Right forelimb (tissue), 1 donor: Measurements from ENCODE around the gene PNPT1.
"Not testable (repeated sequence)": the region's sequence is repeated elsewhere in the genome, so short reads cannot be mapped to it uniquely, and the experiment has no call there.

Source experiments
- DNase-seq: peaks from one replicate; pipeline ENCODE4 v3.0.0-alpha.2; 2018

Gene PNPT1

DNA sequence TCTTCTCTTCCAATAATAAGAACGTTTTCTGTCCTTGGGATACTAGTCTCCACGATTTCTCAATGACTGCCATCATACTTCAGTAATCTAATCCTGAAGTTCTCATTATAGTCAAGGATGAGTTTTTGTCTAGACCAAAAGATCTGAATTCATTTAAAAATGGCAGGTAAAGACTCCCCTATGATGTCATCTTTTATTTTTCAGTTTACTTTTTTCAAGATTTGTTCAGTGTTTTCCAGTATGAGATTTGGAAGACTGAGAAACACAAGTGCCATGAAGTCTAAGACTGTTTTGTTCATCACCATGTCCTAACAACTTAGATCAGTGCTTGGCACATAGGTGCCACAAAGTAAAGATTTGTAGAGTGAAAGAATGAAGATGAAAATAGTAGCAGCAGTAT is 40.4 kb downstream of the PNPT1 start:
- no peak for DNase-seq

DNA sequence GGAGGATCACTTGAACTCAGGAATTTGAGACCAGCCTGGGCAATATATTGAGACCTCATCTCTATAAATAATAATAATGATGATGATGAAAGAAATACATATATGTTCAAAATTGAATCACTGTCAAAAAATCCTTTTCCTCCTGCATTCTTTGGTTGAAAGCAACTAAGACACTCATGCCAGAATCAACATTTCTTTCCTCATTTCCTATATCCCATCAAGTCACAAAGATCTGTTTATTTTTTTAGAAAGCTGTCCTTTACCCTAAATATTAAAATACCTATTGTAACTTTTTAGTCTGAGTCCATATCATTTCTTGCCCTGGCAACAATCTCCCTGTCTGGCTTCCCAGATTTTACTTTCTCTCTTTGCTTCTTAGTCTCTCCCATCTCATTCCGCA is 44.4 kb downstream of the PNPT1 start:
- no peak for DNase-seq

DNA sequence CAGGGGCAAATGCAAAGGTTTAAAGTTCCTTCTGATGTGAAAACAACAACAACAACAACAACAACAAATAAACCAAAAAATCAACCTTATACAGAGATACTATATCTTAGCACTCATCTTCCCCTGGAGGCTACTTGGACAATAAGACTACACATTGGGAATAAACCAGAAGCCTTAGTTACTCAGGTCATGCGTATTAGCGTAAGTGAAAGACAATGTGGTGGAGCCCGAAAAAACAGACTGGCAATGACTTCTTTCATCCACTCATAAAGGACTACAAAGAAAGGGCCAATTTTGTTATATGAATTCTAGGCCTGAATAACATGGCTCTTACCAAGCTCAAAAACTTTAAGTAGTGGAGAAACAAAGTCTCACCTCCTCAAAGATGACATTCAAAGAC is 56.8 kb downstream of the PNPT1 start:
- no peak for DNase-seq

DNA sequence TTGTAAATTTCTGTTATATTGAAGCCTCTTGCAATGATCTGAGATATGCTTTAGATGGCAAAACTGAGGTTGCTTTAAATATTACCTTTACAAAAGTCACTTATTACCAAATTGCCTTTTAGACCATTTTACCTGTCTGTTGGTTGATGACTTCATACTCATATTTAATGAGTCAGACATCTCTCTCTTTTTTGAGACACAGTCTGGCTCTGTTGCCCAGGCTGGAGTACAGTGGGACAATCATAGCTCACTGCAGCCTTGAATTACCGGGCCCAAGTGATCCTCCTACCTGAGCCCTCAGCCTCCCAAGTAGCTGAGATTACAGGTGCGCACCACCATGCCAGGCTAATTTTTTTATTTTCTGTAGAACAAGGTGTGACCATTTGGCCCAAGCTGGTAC is 64.7 kb downstream of the PNPT1 start:
- DNase-seq: no peak

DNA sequence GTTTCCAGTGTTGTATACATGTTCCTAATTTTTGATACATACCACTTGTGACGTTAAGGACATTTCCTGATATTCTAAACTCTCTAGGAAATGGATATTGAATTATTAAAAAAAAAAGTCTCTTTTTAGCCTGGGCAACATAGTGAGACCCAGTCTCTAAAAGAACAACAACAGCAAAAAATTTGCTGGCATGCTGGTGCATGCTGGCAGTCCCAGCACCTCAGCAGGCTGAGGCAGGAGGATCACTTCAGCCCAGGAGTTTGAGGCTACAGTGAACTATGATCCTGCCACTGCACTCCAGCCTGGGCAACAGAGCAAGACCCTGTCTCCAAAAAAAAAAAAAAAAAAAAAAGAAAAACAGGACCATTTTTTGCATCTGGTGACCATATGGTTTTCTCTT is 65.7 kb downstream of the PNPT1 start:
- DNase-seq: no peak

DNA sequence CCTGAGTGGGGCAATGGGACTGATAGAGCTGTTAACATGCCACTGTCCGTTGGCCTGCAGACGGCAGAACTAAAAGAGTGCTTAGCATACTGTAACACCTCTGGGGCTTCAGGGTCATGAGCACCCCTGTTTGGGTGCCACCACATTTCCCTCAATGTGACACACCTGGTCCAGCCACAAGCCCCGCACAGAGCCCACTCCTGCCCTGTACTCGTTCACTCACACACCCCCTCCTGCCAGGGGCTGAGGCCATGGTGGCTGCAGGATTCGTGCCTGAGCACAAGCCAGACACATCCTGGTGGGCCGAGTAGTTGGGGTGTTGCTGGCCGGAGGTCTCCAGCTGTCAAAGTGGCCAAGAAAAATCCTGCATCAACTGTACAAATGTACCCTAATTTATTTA is 71.8 kb downstream of the PNPT1 start:
- no peak for DNase-seq

DNA sequence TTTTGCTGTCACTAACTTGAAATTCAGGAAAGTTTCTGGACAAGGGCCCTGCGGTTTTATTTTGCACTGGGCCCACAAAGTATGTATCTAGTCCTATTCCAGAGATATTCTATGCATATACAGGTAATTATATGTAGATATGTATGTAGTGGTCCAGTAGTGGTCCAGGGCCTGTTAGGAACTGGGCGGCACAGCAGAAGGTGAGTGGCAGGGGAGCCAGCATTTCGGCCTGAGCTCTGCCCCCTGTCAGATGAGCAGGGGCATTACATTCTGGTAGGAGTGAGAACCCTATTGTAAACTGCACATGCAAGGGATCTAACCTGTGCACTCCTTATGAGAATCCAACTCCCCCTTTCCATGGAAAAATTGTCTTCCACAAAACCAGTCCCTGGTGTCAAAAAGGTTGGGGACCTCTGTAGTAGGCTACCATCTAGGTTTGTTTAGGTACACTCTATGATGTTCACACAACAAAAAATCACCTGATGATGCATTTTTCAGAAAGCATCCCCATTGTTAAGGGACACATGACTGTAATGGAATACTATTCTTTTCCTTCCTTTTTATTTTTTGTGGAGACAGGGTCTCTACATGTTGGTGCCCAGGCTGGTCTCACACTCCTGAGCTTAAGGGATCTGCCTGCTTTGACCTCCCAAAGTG is 73.4 kb downstream of the PNPT1 start:
- no peak for DNase-seq

DNA sequence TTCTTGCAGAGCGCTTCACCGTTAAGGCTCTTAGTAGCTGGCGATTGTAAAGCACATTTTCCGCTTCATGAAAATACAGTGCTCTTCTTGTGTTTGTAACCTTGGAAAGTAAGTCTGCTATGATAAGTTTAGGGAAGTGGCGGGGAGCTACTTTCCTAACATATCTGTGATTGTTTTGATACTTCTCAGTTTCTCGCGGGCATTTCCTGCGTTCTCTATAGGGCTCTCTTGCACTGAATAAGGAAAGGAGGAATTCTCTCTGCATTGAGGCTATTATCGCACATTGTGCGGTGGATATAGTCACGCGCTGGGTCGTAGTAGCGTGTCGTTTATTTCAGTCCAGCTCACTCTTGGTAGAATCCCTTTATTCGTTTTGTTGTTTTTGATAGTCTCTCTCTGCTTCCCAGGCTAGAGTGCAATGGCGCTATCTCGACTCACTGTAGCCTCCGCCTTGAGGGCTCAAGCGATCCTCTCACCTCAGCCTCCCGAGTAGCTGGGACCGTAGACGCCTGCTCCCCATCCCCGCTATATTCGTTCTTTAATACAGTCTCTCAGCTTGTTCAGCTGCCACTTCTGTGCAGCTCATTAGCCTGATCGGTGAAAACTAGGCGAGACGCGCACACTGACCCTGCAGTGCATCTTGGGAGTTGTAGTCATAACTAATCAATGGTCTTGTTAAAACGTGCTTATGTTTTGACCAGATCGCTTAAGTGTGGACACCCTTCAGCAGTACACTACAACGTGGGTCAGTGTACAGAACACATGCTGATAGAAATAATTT is 75.2 kb downstream of the PNPT1 start:
- peak; percentile 72 for DNase-seq

DNA sequence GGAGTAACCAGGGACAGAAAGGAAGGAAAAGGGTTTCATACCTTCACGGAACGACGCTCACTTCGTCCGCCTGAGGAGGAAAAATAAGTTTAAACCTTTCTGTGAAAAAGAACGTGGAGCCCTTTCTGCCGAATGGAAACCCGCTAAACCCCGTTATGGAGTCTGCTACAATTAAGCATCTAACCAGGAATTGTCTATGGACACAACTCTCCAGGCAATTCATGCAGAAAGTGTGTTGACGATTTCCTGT is 75.7 kb downstream of the PNPT1 start:
- no peak for DNase-seq

DNA sequence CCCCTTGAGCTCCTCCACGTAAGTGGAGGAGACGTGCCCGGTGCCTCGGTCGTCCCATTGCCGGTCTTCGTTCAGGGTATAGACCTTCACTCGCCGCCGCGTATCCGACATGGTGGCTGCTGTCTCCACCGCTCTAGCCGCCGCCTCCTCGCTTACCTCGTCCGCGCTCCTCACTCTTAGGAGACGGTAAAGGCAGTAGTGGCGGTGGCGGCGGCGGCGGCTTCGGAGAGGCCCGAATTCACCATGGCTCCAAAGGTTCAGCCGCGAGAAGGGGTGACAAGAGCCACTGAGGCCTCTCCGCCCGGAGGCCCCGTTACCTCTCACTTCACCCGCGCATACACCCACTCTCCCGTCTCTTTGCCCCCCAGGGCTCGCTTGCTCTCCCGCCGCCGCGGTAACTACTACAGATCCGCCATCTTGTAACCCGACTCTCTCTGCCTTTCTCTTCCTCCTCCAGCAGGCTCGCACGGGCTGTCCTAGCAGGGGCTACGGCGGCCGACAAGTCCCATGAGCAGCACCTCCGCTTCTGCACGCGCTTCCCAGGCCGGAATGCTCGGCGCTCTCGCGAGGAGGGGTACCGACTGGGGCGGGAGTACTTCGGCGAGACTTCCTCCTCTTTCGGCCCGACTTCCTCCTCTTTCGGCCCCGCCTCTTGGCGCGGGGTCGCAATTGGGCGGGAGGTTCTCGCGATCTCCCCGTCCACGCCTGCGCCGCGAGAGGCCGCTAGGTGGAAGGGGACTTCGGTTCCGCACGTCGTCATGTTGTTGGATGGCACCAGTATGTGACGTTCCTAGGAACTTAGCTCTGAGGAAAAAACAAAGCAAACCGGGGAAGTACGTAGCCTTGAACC is 76.2 kb downstream of the PNPT1 start, which contains the start of gene PPP4R3B:
Gene PPP4R3B (minus strand): TSS at position 448 of the 850 bp plus-strand sequence. CDS start 337 bp downstream, at position 111.
- peak; percentile 100 for DNase-seq

DNA sequence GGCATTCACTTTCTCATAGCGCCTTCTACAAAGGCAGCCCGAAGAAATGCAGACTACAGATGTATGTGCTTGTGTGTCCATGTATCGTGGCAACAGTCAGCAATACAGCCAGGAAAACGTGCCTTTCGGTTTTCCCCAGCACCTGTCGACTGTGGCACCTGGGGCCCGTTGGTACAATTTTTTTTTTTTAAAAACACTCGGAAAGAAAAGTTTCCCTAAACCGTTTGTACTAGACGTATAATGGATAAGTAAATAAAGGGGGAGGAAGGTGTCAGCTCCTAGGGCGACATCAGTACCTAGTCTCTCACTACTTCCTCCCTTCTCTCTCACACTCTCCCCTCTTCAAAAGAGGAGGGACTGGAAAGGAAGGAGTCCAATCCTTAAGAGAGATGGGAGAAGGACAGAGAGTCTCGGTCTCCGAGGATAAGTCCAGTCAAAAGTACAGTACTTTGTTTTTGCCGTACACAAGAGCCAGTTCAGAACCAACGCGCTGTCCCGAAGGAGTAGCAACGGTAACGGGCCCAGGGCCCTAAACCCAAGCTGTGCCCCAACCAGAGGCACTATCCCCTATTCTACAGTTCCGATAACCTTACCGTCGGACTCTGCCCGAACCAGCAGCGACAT is 77.0 kb downstream of the PNPT1 start:
- peak; percentile 48 for DNase-seq

DNA sequence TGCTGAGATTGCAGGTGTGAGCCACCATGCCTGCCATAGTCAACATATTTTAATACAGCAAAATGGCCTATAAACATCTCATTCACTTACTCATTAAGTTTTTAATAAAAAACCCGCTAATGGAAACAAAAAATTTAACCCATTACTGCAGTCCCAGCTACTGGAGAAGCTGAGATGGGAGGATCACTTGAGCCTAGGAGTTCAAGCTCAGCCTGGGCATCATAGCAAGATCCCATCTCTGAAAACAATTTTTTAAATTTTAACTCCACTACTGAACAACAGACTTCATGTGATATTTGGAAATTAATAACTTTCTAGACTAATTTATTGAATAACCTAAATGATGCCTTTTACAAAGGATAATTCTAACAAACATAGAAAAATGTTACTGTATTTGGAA is 81.6 kb downstream of the PNPT1 start:
- no peak for DNase-seq

DNA sequence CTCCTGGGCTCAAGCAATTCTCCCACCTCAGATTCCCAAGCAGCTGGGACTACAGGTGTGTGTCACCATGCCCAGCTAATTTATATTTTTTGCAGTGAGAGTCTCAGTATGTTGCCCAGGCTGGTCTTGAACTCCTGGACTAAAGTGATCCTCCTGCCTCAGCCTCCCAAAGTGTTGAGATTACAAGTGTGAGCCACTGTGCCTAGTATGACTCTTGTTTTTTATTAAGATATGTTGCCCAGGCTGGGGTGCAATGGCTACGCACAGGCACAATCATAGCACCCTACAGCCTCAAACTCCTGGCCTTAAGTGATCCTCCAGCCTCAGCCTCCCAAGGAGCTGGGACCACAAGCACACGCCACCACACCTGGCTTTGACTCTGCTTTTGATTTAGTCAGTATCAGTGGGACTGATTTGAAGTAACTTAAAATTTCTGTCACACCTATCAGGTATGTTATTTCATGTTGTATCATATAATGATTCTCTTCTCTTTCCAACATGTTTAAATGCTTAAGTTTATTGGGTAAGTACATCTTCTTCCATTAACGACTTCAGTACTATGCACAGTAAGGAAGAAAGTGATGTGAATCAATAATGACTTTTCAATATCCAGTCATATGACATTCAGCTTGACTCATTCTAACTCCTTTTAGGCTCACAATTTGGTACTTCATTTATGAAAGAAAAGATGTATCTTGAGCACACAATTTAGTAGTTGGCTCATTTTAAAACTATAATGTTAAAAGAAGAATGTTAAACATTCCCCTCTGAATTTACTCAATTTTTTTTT is 82.5 kb downstream of the PNPT1 start:
- DNase-seq: no peak

DNA sequence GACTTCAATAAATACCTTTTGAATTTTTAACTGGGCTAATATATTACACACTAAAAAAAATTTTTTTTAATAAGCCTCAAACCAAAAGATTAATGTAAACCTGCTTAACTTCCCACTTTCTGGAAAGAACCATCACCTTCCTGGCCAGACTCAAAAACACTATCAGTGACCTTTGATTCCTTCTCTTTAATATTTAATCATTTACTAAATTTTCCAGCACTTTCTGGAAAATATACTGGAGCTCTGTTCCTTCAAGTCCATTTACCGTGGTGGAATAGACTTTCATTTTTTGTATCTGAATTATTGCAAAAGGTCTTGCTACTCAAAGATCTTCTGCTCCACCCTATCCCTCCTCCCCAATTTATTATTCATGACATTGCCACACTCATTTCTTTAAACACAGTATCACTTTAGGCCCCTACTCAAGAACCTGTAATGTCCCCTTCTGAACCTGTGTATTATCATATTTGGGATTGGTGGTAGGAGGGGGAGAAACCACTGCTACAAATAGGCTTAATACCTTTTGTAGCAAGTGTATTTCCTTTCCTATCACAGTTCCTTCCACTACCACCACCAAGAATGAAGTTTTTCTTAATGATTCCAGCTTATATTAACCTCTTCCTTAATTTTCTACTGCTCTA is 83.6 kb downstream of the PNPT1 start:
- no peak for DNase-seq

DNA sequence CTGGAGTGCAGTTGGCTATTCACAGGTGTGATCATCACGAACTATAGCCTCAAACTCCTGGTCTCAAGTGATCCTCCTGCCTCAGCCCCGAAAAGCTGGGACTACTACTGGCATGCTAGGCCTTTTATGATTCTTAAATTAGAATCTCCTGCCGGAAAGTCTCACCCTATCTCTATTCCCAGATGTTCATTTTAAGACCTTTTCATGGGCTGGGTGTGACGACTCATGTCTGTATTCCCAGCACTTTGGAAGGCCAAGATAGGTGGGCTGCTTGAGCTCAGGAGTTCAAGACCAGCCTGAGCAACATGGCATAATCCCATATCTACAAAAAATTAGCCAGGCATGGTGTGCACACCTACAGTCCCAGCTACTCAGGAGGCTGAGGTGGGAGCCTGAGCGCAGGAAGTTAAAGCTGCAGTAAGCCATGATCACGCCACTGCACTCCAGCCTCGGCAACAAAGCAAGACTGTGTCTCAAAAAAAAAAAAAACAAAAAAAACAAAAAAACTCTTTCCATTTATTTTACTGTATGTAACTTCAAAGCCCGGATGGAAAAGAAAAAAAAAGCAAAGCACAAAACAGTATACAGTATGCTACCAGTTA is 84.3 kb downstream of the PNPT1 start:
- no peak for DNase-seq

DNA sequence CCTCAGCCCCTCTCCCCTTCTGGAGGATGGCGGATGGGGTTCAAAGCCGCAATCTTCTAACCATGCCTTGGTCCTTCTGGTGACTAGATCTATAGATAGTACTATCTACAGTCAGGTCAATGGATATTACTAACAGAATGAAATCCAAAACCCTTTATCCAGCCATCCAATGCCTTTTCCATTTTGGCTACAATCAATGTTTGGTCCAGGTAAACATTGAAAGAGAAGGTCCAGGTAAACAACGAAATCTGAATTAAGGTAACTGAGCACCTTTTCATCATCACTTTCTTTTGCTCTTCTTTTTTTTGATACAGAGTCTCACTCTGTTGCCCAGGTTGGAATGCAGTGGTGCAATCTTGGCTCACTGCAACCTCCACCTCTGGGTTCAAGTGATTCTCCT is 85.9 kb downstream of the PNPT1 start:
- no peak for DNase-seq

DNA sequence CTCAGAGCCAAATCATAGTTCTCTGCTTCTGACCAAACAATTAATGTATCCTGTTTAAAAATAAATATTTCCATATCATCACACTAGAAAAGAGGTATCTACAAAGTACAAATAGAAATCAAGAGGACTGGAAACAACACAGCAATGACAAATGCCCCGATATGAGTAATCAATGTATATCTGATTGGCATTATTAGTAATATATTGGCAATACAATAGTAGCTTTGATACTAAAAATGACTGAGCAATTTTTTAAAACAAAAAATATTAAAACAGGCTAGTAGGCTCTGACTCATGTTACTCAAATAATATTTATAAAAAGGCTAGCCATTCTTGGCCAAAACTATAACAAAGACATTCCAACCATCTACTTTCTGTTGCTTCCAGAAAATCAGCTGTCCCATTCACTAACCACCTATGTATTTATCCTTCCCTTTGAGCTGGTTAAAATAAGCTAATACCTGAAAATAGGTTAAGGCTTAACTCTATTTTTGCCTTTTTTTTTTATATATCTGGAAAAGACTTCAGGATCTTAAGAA is 89.5 kb downstream of the PNPT1 start:
- no peak for DNase-seq

DNA sequence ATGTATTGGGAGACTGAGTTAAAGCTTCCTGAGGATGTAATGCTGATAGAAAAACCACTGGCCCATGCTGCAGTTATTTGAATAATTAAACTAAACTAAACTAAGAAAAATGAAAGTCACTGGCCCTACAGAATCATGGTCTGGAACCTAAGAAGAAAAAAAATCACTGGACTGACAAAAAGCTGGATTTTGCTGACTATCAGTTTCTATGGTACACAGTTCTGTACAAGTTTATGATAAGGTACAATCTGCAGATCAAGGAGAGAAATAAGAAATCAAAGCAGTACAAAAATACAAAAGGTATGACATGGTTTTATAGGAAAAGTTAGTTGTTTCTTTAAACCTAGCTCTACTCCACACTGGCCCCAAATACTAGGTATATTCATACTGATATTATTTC is 91.8 kb downstream of the PNPT1 start:
- no peak for DNase-seq

DNA sequence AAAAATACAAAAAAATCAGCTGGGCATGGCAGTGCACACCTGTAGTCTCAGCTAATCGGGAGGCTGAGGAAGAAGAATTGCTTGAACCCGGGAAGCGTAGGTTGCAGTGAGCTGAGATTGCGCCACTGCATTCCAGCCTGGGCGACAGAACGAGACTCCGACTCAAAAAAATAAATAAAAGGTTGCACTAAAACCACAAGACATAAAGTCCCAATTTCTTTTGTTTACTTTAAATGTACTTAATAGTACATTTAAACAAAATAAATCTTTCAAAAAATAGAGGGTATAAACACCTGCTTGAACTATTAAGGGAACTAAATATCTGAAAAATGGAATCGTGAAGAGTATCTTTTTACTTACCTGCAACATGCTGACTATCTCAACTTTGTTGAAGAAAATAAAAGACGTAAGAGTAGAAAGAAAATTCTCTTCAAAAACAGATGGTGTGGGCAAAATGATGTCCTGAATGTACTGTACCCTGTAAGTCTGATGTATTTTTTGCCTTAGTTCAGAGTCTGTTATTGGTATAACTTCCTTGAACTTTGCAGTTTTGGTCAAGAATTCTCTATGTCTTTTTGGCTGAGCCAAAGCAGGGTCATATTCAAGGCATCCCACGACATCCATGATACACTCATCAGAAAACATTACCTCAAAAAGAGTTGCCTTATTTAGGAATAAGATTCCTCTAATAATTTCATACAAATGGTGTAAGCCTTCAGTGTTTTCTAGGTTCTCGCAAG is 95.4 kb downstream of the PNPT1 start:
- no peak for DNase-seq

DNA sequence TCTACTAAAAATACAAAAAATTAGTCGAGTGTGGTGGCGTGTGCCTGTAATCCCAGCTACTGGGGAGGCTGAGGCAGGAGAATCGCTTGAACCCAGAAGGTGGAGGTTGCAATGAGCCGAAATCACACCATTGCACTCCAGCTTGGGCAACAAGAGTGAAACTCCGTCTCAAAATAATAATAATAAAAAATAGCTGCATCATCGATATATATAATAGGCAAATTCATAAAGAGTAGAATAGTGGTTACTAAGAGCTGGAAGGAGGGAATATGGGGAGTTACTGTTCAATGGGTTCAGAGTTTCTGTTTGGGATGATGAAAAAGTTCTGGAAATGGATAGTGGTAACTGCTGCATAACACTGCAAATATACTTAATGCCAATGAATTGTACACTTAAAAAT is 96.8 kb downstream of the PNPT1 start:
- not testable (repeated sequence) for DNase-seq

DNA sequence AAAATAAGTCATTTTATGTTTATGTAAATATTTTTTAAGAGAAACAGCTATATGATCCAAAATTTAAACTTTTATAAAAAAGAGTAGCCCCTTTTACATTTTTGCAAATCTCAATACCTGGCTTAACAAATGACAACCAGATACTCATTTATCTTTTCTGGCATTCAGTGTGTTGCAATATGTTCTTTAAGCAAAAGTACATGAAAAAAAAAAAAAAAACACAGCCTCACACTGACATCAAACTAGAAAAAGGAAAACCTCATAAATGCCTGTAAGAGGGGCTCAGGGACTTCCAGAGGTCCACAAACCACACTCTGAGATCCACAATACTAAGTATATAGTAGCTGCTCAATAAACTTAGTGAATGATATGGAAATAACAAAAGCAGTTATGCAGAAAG is 98.1 kb downstream of the PNPT1 start:
- no peak for DNase-seq
